SK-N-SH treated with all-trans-retinoic acid at 6 μM for 48 hours (cell line): ENCODE data around the gene SCYGR1.
A peak's percentile ranks its signal among the peaks of the same experiment; 100 is the strongest.
"Not testable (repeated sequence)": the region's sequence is repeated elsewhere in the genome, so short reads cannot be mapped to it uniquely, and the experiment has no call there.

Experiments used
- ATAC-seq: fragments of 200-7000 bp; cut with Tn5 transposase; 3 replicates; pipeline ENCODE4 v1.9.1; 2020; ENCODE audit warnings: mild to moderate bottlenecking, moderate library complexity
- ARNTL ChIP-seq: fragments of 450-650 bp; formaldehyde crosslinking; IDR thresholded peaks from 2 replicates; pipeline ENCODE4 v1.5.0; 2020; ENCODE audit warnings: low read depth, mild to moderate bottlenecking, moderate library complexity, borderline replicate concordance
- BACH2 ChIP-seq: fragments of 250-450 bp; sonication (Bioruptor Pico); IDR thresholded peaks from 2 replicates; pipeline ENCODE4 v1.9.0; 2021; ENCODE audit warnings: mild to moderate bottlenecking, borderline replicate concordance
- CSDC2 ChIP-seq: fragments of 250-450 bp; sonication (Bioruptor Pico); IDR thresholded peaks from 2 replicates; pipeline ENCODE4 v1.5.0; 2020; ENCODE audit warnings: mild to moderate bottlenecking, moderate library complexity
- ESRRG ChIP-seq: fragments of 250-450 bp; sonication (Bioruptor Pico); IDR thresholded peaks from 2 replicates; pipeline ENCODE4 v1.6.1; 2021; ENCODE audit warnings: mild to moderate bottlenecking
- GLIS3 ChIP-seq: fragments of 250-450 bp; sonication (Bioruptor Pico); IDR thresholded peaks from 2 replicates; pipeline ENCODE4 v1.5.0; 2020; ENCODE audit warnings: mild to moderate bottlenecking, moderate library complexity
- ISL1 ChIP-seq: fragments of 250-450 bp; sonication (Bioruptor Pico); IDR thresholded peaks from 2 replicates; pipeline ENCODE4 v2.1.2; 2022; ENCODE audit warnings: mild to moderate bottlenecking, moderate library complexity
- PPARA ChIP-seq: fragments of 250-450 bp; sonication (Bioruptor Pico); IDR thresholded peaks from 2 replicates; pipeline ENCODE4 v1.5.0; 2020; ENCODE audit warnings: mild to moderate bottlenecking, borderline replicate concordance
- RARB ChIP-seq: fragments of 250-450 bp; sonication (Bioruptor Pico); IDR thresholded peaks from 2 replicates; pipeline ENCODE4 v1.8.0; 2021; ENCODE audit warnings: mild to moderate bottlenecking, moderate library complexity
- SNAI2 ChIP-seq: fragments of 250-450 bp; sonication (Bioruptor Pico); IDR thresholded peaks from 2 replicates; pipeline ENCODE4 v1.5.0; 2020; ENCODE audit warnings: mild to moderate bottlenecking, moderate library complexity
- TCF4 ChIP-seq: fragments of 250-450 bp; sonication (Bioruptor Pico); IDR thresholded peaks from 2 replicates; pipeline ENCODE4 v1.8.0; 2021; ENCODE audit warnings: mild to moderate bottlenecking, moderate library complexity, borderline replicate concordance
- ZFP3 ChIP-seq: fragments of 250-450 bp; sonication (Bioruptor Pico); IDR thresholded peaks from 2 replicates; pipeline ENCODE4 v1.5.0; 2020; ENCODE audit warnings: mild to moderate bottlenecking, moderate library complexity
- ZFP30 ChIP-seq: fragments of 450-650 bp; formaldehyde crosslinking; IDR thresholded peaks from 2 replicates; pipeline ENCODE4 v1.5.0; 2022; ENCODE audit warnings: mild to moderate bottlenecking, moderate library complexity
- ZNF565 ChIP-seq: fragments of 450-650 bp; formaldehyde crosslinking; conservative IDR thresholded peaks from 2 replicates; pipeline ENCODE4 v1.5.0; 2020; ENCODE audit warnings: low read depth, mild to moderate bottlenecking, moderate library complexity
- ZNF70 ChIP-seq: fragments of 450-650 bp; formaldehyde crosslinking; IDR thresholded peaks from 2 replicates; pipeline ENCODE4 v1.5.0; 2020; ENCODE audit warnings: mild to moderate bottlenecking, moderate library complexity
- ZNF8 ChIP-seq: fragments of 450-650 bp; formaldehyde crosslinking; IDR thresholded peaks from 2 replicates; pipeline ENCODE4 v1.5.0; 2020; ENCODE audit warnings: mild to moderate bottlenecking, moderate library complexity
- TF ChIP-seq, protein P1 (sequence below): fragments of 250-450 bp; sonication (Bioruptor Pico); IDR thresholded peaks from 2 replicates; pipeline ENCODE4 v1.8.0; 2020; ENCODE audit warnings: mild to moderate bottlenecking, moderate library complexity, borderline replicate concordance
- TF ChIP-seq, protein P2 (sequence below): fragments of 250-450 bp; sonication (Bioruptor Pico); IDR thresholded peaks from 2 replicates; pipeline ENCODE4 v1.5.0; 2020; ENCODE audit warnings: mild to moderate bottlenecking, moderate library complexity
- TF ChIP-seq, protein P3 (sequence below): fragments of 250-450 bp; sonication (Bioruptor Pico); IDR thresholded peaks from 2 replicates; pipeline ENCODE4 v1.5.1; 2020; ENCODE audit warnings: low read depth, mild to moderate bottlenecking, moderate library complexity
- TF ChIP-seq, protein P4 (sequence below): fragments of 250-450 bp; sonication (Bioruptor Pico); IDR thresholded peaks from 2 replicates; pipeline ENCODE4 v1.8.0; 2021; ENCODE audit warnings: low read depth, mild to moderate bottlenecking, moderate library complexity, borderline replicate concordance

Gene SCYGR1

DNA sequence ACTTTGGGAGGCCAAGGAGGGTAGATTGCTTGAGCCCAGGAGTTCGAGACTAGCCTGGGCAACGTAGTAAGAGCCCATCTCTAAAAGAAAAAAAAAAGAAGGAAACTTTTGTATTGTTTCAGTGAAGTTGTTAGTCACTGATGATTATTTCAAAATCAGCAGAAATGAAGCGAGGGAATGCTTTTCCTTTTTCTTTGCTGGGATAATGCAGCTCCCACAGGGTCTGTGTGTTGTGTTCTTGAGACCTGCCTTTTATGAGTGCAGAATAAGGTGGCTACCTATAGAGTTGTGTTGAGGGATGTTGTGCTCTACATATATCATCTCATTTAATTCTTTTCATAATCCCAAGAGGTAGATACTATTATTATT, 20.3 kb downstream of the SCYGR1 start:
- no peak for ATAC-seq
- TF ChIP-seq ARNTL (CRISPR knock-in tag) (no peak), ESRRG (CRISPR knock-in tag) (no peak), GLIS3 (CRISPR knock-in tag) (no peak), ZNF565 (CRISPR knock-in tag) (no peak), PPARA (no peak), ZNF70 (CRISPR knock-in tag) (no peak), RARB (no peak), CSDC2 (no peak)
- TF ChIP-seq, protein P1, sequence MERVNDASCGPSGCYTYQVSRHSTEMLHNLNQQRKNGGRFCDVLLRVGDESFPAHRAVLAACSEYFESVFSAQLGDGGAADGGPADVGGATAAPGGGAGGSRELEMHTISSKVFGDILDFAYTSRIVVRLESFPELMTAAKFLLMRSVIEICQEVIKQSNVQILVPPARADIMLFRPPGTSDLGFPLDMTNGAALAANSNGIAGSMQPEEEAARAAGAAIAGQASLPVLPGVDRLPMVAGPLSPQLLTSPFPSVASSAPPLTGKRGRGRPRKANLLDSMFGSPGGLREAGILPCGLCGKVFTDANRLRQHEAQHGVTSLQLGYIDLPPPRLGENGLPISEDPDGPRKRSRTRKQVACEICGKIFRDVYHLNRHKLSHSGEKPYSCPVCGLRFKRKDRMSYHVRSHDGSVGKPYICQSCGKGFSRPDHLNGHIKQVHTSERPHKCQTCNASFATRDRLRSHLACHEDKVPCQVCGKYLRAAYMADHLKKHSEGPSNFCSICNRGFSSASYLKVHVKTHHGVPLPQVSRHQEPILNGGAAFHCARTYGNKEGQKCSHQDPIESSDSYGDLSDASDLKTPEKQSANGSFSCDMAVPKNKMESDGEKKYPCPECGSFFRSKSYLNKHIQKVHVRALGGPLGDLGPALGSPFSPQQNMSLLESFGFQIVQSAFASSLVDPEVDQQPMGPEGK (CRISPR knock-in tag) = no peak
- TF ChIP-seq, protein P2, sequence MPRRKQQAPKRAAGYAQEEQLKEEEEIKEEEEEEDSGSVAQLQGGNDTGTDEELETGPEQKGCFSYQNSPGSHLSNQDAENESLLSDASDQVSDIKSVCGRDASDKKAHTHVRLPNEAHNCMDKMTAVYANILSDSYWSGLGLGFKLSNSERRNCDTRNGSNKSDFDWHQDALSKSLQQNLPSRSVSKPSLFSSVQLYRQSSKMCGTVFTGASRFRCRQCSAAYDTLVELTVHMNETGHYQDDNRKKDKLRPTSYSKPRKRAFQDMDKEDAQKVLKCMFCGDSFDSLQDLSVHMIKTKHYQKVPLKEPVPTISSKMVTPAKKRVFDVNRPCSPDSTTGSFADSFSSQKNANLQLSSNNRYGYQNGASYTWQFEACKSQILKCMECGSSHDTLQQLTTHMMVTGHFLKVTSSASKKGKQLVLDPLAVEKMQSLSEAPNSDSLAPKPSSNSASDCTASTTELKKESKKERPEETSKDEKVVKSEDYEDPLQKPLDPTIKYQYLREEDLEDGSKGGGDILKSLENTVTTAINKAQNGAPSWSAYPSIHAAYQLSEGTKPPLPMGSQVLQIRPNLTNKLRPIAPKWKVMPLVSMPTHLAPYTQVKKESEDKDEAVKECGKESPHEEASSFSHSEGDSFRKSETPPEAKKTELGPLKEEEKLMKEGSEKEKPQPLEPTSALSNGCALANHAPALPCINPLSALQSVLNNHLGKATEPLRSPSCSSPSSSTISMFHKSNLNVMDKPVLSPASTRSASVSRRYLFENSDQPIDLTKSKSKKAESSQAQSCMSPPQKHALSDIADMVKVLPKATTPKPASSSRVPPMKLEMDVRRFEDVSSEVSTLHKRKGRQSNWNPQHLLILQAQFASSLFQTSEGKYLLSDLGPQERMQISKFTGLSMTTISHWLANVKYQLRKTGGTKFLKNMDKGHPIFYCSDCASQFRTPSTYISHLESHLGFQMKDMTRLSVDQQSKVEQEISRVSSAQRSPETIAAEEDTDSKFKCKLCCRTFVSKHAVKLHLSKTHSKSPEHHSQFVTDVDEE (CRISPR knock-in tag) = no peak
- TF ChIP-seq, protein P3, sequence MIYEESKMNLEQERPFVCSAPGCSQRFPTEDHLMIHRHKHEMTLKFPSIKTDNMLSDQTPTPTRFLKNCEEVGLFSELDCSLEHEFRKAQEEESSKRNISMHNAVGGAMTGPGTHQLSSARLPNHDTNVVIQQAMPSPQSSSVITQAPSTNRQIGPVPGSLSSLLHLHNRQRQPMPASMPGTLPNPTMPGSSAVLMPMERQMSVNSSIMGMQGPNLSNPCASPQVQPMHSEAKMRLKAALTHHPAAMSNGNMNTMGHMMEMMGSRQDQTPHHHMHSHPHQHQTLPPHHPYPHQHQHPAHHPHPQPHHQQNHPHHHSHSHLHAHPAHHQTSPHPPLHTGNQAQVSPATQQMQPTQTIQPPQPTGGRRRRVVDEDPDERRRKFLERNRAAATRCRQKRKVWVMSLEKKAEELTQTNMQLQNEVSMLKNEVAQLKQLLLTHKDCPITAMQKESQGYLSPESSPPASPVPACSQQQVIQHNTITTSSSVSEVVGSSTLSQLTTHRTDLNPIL (CRISPR knock-in tag) = no peak

DNA sequence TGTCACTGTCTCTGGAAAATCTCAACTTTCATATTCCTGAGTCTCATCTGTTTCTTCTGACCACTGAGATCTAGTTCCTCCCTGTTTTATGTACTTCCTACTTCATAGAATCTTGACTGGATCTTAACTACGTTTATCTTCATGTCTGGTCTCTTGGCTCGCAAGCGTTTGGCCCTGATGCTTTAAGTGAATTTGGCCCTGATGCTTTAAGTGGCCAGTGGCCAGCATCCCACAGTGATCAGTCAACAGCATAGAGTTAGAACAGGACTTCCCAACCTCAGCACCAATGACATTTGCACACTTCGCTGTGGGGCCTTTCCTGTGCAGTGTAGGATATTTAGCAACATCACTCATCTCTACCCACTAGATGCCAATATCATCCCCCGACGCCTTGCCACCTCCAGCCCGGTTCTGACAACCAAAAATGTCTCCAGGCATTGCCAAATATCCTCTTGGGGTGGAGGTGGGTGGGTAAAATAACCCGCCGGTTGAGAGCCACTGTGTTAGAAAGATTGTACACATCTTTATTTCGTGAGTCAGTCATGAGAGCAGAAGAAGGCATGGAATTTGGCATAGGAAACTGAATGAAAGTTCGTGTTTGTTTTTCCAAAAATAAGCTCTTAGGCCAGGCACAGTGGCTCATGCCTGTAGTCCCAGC, 20.9 kb downstream of the SCYGR1 start:
- ATAC-seq = peak; percentile 81
- no peak for TF ChIP-seq BACH2 (CRISPR knock-in tag)
- peak; percentile 95 for TF ChIP-seq ISL1 (CRISPR knock-in tag)
- TF ChIP-seq TCF4 (CRISPR knock-in tag) = peak; percentile 39; the same call in 1 of the 2 replicates
- no peak; the same call in 1 of the 2 replicates for TF ChIP-seq ZFP3
- peak; percentile 8; the same call in 1 of the 2 replicates for TF ChIP-seq SNAI2 (CRISPR knock-in tag)
- 0 out of 2 replicates have a peak, but pooled peaks have one; percentile 23 for TF ChIP-seq ESRRG (CRISPR knock-in tag)
- TF ChIP-seq, protein P4, sequence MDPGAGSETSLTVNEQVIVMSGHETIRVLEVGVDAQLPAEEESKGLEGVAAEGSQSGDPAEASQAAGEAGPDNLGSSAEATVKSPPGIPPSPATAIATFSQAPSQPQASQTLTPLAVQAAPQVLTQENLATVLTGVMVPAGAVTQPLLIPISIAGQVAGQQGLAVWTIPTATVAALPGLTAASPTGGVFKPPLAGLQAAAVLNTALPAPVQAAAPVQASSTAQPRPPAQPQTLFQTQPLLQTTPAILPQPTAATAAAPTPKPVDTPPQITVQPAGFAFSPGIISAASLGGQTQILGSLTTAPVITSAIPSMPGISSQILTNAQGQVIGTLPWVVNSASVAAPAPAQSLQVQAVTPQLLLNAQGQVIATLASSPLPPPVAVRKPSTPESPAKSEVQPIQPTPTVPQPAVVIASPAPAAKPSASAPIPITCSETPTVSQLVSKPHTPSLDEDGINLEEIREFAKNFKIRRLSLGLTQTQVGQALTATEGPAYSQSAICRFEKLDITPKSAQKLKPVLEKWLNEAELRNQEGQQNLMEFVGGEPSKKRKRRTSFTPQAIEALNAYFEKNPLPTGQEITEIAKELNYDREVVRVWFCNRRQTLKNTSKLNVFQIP (CRISPR knock-in tag) = no peak

DNA sequence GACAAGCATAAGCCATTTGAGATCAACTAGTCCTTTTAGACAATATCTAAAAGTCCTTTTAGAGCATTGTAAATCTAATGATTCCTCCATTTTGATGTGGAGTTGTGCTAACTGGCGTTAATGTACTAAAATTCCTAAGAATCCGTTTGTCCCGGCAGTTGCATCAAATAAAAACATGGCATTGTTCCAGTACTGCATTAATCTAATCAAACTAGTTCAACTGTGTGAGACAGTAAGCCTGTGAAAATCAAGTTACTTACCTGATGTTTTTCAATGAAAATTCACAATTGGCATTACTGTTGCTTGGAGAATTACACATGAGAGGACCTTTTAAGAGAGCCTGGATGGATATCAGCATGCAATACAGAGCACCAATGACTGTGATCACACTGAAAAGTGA, 21.9 kb downstream of the SCYGR1 start:
- TF ChIP-seq ISL1 (CRISPR knock-in tag) = peak; percentile 70
- no peak for TF ChIP-seq TCF4 (CRISPR knock-in tag)
- TF ChIP-seq, all 23 proteins: peak for 1
- ATAC-seq = no peak; the same call in 2 of the 3 replicates

DNA sequence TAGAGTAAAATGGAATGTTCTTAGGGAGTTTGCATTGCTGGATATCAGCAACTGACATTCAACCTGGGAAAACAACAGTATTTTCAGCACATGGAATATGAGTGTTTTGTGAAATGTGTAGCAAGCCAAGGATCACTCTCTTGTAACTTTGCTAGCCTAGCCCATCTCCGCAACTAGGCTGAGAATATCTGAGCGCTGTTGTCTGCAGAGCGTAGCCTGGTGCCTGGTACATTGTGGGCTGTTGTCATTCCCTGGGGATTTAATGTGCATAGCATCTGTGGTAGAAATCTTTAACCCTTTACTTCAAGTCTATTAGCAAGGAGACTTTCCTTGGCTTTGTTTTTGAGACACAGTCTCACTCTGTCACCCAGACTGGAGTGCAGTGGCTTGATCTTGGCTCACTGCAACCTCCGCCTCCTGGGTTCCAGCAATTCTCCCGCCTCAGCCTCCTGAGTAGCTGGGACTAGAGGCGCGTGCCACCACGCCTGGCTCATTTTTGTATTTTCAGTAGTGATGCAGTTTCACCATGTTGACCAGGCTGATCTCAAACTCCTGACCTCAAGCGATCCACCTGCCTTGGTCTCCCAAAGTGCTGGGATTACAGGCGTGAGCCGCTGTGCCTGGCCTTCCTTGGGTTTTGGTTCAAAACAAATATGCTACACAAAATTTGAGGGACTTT, 23.0 kb downstream of the SCYGR1 start:
- ATAC-seq = not testable (repeated sequence)

DNA sequence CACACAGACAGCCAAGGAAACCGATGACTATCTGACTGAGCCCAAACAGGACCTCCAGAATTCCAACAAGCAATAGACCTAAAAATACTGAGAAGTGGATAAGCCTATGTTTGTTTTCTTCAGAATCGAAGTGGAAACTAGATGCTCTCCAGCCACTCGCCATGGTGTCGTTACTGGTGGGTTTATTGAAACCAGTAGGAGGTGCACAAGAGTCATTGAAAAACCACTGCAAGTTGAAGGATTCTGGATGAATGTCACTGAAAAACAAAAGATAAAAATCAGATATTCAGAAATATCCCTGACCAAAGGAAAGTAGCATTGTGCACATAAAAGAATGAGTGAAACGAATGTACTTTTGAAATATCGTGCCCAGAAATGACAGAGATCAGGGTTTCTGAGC, 24.0 kb downstream of the SCYGR1 start:
- no peak for ATAC-seq
- TF ChIP-seq SNAI2 (CRISPR knock-in tag) (no peak), ISL1 (CRISPR knock-in tag) (no peak), BACH2 (CRISPR knock-in tag) (no peak), TCF4 (CRISPR knock-in tag) (no peak), ARNTL (CRISPR knock-in tag) (no peak), ESRRG (CRISPR knock-in tag) (no peak), ZNF8 (CRISPR knock-in tag) (no peak), RARB (no peak), PPARA (no peak), ZNF565 (CRISPR knock-in tag) (no peak), ZFP30 (CRISPR knock-in tag) (no peak), GLIS3 (CRISPR knock-in tag) (no peak)
- TF ChIP-seq, protein P1 (CRISPR knock-in tag) = no peak
- TF ChIP-seq, protein P2 (CRISPR knock-in tag) = no peak
